Keratinocyte (primary cell): ENCODE measurements around the gene WDR1. TPM values are rescaled to one million over a fixed set of nuclear protein-coding genes. Genes with fewer than 3 reads are reported as not detected.

Source experiments
- DNase-seq: peaks from one replicate; pipeline ENCODE4 v3.0.0-alpha.2; 2011; ENCODE audit warnings: low read depth, missing footprints, low spot score
- FAIRE-seq: peaks from 2 replicates; lab custom pipeline; 2011; peaks lifted over from hg19 to GRCh38; lab: Jason Lieb, UNC
- H2AFZ ChIP-seq: 2 replicates; pipeline ENCODE4 v1.6.0; 2012; ENCODE audit warnings: low read length, control low read depth, inconsistent platforms; ENCODE audit not compliant: control insufficient read depth
- H3K27ac ChIP-seq: 2 replicates; pipeline ENCODE4 v1.5.1; 2011; ENCODE audit warnings: low read length; ENCODE audit not compliant: control insufficient read depth, insufficient read depth
- H3K27me3 ChIP-seq: 3 replicates; pipeline ENCODE4 v1.6.0; 2011; ENCODE audit warnings: low read length; ENCODE audit not compliant: control insufficient read depth, insufficient read depth; ENCODE audit errors: extremely low read depth
- H3K36me3 ChIP-seq, 2 experiments: 2 replicates in 1 of 2; 3 replicates in 1 of 2; pipeline ENCODE4 v1.5.1; 2011; ENCODE audit warnings: low read length in 2 of 2, mild to moderate bottlenecking in 1 of 2; ENCODE audit not compliant: control insufficient read depth in 2 of 2, insufficient read depth in 2 of 2; ENCODE audit errors: extremely low read depth in 1 of 2
- H3K4me1 ChIP-seq: 3 replicates; pipeline ENCODE4 v1.5.1; 2011; ENCODE audit warnings: low read length; ENCODE audit not compliant: control insufficient read depth, insufficient read depth; ENCODE audit errors: extremely low read depth
- H3K4me2 ChIP-seq: 3 replicates; pipeline ENCODE4 v1.6.0; 2011; ENCODE audit warnings: low read depth, low read length; ENCODE audit not compliant: control insufficient read depth, insufficient read depth; ENCODE audit errors: extremely low read depth
- H3K4me3 ChIP-seq, 3 experiments: fragments of 200-600 bp in 1 of 3; sonication (generic) in 1 of 3; 2 replicates in 2 of 3; 3 replicates in 1 of 3; pipeline ENCODE4 v1.5.1; 2011 to 2016; ENCODE audit warnings: low read length in 3 of 3, mild to moderate bottlenecking in 3 of 3, control low read depth in 2 of 3, inconsistent platforms in 1 of 3, low read depth in 1 of 3, mixed read lengths in 1 of 3, mixed run types in 1 of 3, moderate library complexity in 1 of 3; ENCODE audit not compliant: control insufficient read depth in 2 of 3, insufficient read depth in 2 of 3; ENCODE audit errors: extremely low read depth in 1 of 3
- H3K79me2 ChIP-seq: 2 replicates; pipeline ENCODE4 v1.6.0; 2012; ENCODE audit warnings: low read length; ENCODE audit not compliant: control insufficient read depth, insufficient read depth
- H3K9ac ChIP-seq: 3 replicates; pipeline ENCODE4 v1.6.0; 2011; ENCODE audit warnings: low read length; ENCODE audit not compliant: control insufficient read depth, insufficient read depth; ENCODE audit errors: extremely low read depth
- H3K9me1 ChIP-seq: 3 replicates; pipeline ENCODE4 v1.6.0; 2011; ENCODE audit warnings: low read length; ENCODE audit not compliant: control insufficient read depth, insufficient read depth; ENCODE audit errors: extremely low read depth
- H3K9me3 ChIP-seq: 2 replicates; pipeline ENCODE4 v1.5.1; 2012; ENCODE audit warnings: low read depth, low read length; ENCODE audit not compliant: control insufficient read depth
- H4K20me1 ChIP-seq: 3 replicates; pipeline ENCODE4 v1.6.0; 2011; ENCODE audit warnings: low read length; ENCODE audit not compliant: control insufficient read depth, insufficient read depth; ENCODE audit errors: extremely low read depth
- EZH2 ChIP-seq: IDR thresholded peaks from one replicate; pipeline ENCODE4 v1.6.1; 2012; ENCODE audit warnings: inconsistent platforms, mild to moderate bottlenecking, low read length, moderate library complexity
- dilution Hi-C: fragments of 300-500 bp; cut with MboI; formaldehyde crosslinking; loops from one replicate; pipeline ENCODE4 v1.7.0; 2020; ENCODE audit warnings: low sequenced_read_pairs; ENCODE audit not compliant: extremely low pct_ligation_motif_present
- polyA plus RNA-seq, 5 experiments: library from polyadenylated mRNA; depleted of rRNA in 3 of 5; stranded (reverse) in 3 of 5; stranded (forward) in 1 of 5; unstranded in 1 of 5; fragments of >200 nt; gene quantifications; 1 replicate in 1 of 5; 2 replicates in 3 of 5; 3 replicates in 1 of 5; pipeline versions ENCODE4 v1.2.1 to v1.2.3, GENCODE V29; 2011 to 2012; ENCODE audit warnings: missing spikeins in 2 of 5, low read depth in 1 of 5, low replicate concordance in 1 of 5
- TF ChIP-seq, protein P1 (sequence below), 3 experiments: IDR thresholded peaks in 1 of 3; conservative IDR thresholded peaks in 1 of 3; optimal IDR thresholded peaks in 1 of 3; 2 replicates in 2 of 3; 3 replicates in 1 of 3; pipeline versions ENCODE3 to v1.5.1; 2011; ENCODE audit warnings: low read length in 3 of 3, mild to moderate bottlenecking in 3 of 3, moderate library complexity in 2 of 3, control low read depth in 1 of 3, inconsistent platforms in 1 of 3; ENCODE audit not compliant: insufficient read depth in 2 of 3; ENCODE audit errors: extremely low read depth in 1 of 3

Gene WDR1
- polyA plus RNA-seq, 1 donor (not counting 4 experiments of a cell fraction or from before 2014, with no cell fraction given): 423 TPM

DNA sequence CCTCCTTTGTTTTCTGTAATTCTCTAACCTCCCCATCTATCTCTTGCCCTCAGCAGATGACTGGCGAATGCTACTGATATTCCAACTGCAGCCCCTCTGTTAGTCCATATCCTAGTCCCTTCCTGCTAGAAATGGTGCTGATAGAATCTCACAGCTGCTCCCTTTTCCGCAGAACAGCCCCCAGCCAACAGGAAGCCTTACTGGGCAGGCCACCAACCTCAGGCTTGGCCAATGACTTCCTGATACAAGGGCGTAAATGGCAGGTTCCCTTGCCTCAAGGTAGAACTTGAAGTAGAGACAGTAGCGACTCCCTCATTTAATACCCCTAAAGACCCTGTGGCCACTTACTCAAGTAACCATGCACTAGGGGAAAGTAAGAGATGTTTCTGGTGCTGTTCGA, 68.6 kb downstream of the WDR1 start:
- H4K20me1 ChIP-seq: no peaks in the 10 kb centered on the region
- no peak overlapping the region for H3K9ac ChIP-seq
- dilution Hi-C loops: no loop called here
- no peaks in the 10 kb centered on the region for H3K9me3 ChIP-seq
- H3K4me3 ChIP-seq: no peak overlapping the region
- no peak overlapping the region for H2AFZ ChIP-seq
- no peak overlapping the region for H3K4me2 ChIP-seq
- TF ChIP-seq EZH2: no peak
- TF ChIP-seq, protein P1, sequence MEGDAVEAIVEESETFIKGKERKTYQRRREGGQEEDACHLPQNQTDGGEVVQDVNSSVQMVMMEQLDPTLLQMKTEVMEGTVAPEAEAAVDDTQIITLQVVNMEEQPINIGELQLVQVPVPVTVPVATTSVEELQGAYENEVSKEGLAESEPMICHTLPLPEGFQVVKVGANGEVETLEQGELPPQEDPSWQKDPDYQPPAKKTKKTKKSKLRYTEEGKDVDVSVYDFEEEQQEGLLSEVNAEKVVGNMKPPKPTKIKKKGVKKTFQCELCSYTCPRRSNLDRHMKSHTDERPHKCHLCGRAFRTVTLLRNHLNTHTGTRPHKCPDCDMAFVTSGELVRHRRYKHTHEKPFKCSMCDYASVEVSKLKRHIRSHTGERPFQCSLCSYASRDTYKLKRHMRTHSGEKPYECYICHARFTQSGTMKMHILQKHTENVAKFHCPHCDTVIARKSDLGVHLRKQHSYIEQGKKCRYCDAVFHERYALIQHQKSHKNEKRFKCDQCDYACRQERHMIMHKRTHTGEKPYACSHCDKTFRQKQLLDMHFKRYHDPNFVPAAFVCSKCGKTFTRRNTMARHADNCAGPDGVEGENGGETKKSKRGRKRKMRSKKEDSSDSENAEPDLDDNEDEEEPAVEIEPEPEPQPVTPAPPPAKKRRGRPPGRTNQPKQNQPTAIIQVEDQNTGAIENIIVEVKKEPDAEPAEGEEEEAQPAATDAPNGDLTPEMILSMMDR (optimal IDR thresholded peaks at IDR 0.05 in 1 of 3, IDR thresholded peaks at IDR 0.05 in 1 of 3, conservative IDR thresholded peaks at IDR 0.05 in 1 of 3; ENCODE audit: extremely low read depth in 1 of 3, insufficient read depth in 2 of 3, low read length in 3 of 3): no peak
- H3K27ac ChIP-seq: no peak overlapping the region
- H3K27me3 ChIP-seq: no peaks in the 10 kb centered on the region
- DNase-seq: no peak
- H3K4me1 ChIP-seq: peaks cover 32% of the 10 kb centered on the region
- no peaks in the 10 kb centered on the region for H3K79me2 ChIP-seq
- no peaks in the 10 kb centered on the region for H3K9me1 ChIP-seq
- no peaks in the 10 kb centered on the region for H3K36me3 ChIP-seq
- FAIRE-seq: no peak

DNA sequence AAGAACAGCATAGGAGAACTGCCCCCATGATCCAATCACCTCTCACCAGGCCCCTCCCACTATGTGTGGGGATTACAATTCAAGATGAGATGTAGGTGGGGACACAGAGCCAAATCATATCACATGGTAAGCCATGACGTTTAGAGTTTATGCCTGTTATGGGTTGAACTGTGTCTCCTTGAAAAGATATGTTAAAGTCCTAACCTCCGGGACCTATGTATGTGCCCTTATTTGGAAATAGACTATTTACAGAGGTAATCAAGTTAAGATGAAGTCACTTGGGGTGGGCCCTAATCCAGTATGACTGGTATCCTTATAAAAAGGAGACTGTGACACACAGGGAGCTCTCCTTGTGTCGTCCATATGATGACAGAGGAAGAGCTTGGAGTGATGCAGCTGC, 70.1 kb downstream of the WDR1 start:
- Histone ChIP-seq H3K4me3 (no peak overlapping the region), H3K9ac (no peak overlapping the region), H3K9me1 (no peaks in the 10 kb centered on the region), H3K9me3 (no peaks in the 10 kb centered on the region), H3K36me3 (no peaks in the 10 kb centered on the region), H3K27me3 (no peaks in the 10 kb centered on the region), H3K27ac (no peak overlapping the region), H4K20me1 (no peaks in the 10 kb centered on the region), H3K4me2 (no peak overlapping the region), H2AFZ (no peak overlapping the region), H3K4me1 (peaks cover 32% of the 10 kb centered on the region), H3K79me2 (no peaks in the 10 kb centered on the region)
- TF ChIP-seq, protein P1 (optimal IDR thresholded peaks at IDR 0.05 in 1 of 3, IDR thresholded peaks at IDR 0.05 in 1 of 3, conservative IDR thresholded peaks at IDR 0.05 in 1 of 3; ENCODE audit: extremely low read depth in 1 of 3, insufficient read depth in 2 of 3, low read length in 3 of 3): no peak
- no peak for TF ChIP-seq EZH2
- no peak for FAIRE-seq
- dilution Hi-C loops: no loop called here
- DNase-seq: no peak
